H1 (cell line): ENCODE measurements around the gene DAZAP1.

Source experiments
- CHD2 ChIP-seq: IDR thresholded peaks from 2 replicates; pipeline ENCODE4 v1.6.1; 2012; ENCODE audit warnings: low read length, improper control_type of control experiment
- EZH2 ChIP-seq: fragments of 200-600 bp; sonication (generic); IDR thresholded peaks from 2 replicates; pipeline ENCODE4 v1.7.1; 2012; ENCODE audit warnings: low read depth, mild to moderate bottlenecking, moderate library complexity, low read length, inconsistent platforms; ENCODE audit not compliant: severe bottlenecking
- POLR2A ChIP-seq, 2 experiments: IDR thresholded peaks; 1 replicate in 1 of 2; 2 replicates in 1 of 2; pipeline ENCODE4 v1.6.1; 2011; ENCODE audit warnings: low read depth in 2 of 2, low read length in 2 of 2, mild to moderate bottlenecking in 2 of 2; ENCODE audit errors: control extremely low read depth in 1 of 2
- POLR2AphosphoS5 ChIP-seq: IDR thresholded peaks from 2 replicates; pipeline ENCODE4 v1.6.1; 2011; ENCODE audit warnings: low read depth, low read length
- TAF1 ChIP-seq: IDR thresholded peaks from 2 replicates; pipeline ENCODE4 v1.6.1; 2011; ENCODE audit warnings: mild to moderate bottlenecking, low read depth, low read length
- TF ChIP-seq, protein P1 (sequence below), 3 experiments: IDR thresholded peaks; 1 replicate in 2 of 3; 2 replicates in 1 of 3; pipeline versions ENCODE4 v1.5.1 to v1.6.1; 2011; ENCODE audit warnings: low read length in 3 of 3, mild to moderate bottlenecking in 3 of 3, inconsistent platforms in 2 of 3, low read depth in 1 of 3, moderate library complexity in 1 of 3; ENCODE audit not compliant: insufficient read depth in 1 of 3; ENCODE audit errors: control extremely low read depth in 1 of 3
- TF ChIP-seq, protein P2 (sequence below): IDR thresholded peaks from 2 replicates; pipeline ENCODE4 v1.6.1; 2012; ENCODE audit warnings: inconsistent platforms

DNA sequence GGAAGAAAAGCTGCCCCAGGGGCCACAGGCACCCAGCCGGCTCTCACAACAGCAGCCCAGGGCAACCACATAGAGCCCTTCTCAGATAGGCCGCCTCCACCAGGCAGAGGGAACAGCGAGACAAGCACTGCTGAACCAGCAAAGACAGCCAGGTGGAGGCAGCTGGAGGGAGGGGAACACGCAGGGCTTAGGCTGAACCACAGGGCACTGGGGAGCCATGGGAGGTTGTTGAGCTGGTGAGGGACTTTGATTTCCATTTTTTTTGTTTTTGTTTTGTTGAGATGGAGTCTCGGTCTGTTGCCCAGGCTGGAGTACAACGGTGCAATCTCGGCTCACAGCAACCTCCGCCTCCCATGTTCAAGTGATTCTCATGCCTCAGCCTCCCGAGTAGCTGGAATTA lies 9.5 kb upstream of the DAZAP1 start:
- TF ChIP-seq, protein P1, sequence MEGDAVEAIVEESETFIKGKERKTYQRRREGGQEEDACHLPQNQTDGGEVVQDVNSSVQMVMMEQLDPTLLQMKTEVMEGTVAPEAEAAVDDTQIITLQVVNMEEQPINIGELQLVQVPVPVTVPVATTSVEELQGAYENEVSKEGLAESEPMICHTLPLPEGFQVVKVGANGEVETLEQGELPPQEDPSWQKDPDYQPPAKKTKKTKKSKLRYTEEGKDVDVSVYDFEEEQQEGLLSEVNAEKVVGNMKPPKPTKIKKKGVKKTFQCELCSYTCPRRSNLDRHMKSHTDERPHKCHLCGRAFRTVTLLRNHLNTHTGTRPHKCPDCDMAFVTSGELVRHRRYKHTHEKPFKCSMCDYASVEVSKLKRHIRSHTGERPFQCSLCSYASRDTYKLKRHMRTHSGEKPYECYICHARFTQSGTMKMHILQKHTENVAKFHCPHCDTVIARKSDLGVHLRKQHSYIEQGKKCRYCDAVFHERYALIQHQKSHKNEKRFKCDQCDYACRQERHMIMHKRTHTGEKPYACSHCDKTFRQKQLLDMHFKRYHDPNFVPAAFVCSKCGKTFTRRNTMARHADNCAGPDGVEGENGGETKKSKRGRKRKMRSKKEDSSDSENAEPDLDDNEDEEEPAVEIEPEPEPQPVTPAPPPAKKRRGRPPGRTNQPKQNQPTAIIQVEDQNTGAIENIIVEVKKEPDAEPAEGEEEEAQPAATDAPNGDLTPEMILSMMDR (IDR thresholded peaks at IDR 0.05; ENCODE audit: control extremely low read depth in 1 of 3, insufficient read depth in 1 of 3, low read depth in 1 of 3, low read length in 3 of 3), result no peak
- TF ChIP-seq CHD2 (no peak), EZH2 (no peak), POLR2AphosphoS5 (no peak), POLR2A (IDR thresholded peaks at IDR 0.05; ENCODE audit: control extremely low read depth in 1 of 2, low read depth in 2 of 2, low read length in 2 of 2) (no peak), TAF1 (no peak)
- TF ChIP-seq, protein P2, sequence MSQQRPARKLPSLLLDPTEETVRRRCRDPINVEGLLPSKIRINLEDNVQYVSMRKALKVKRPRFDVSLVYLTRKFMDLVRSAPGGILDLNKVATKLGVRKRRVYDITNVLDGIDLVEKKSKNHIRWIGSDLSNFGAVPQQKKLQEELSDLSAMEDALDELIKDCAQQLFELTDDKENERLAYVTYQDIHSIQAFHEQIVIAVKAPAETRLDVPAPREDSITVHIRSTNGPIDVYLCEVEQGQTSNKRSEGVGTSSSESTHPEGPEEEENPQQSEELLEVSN, result no peak
